Ovary (tissue), 9 donors: Measurements from ENCODE around the gene FGF12. TPM values are rescaled to one million over a fixed set of nuclear protein-coding genes. Genes with fewer than 3 reads are reported as not detected.

ENCODE experiments used
- DNase-seq, 5 donors: peaks; one replicate each; pipeline ENCODE4 v3.0.0-alpha.2; 2019 to 2020
- H3K27ac ChIP-seq, 2 donors: fragments of 200-600 bp; one replicate each; pipeline versions ENCODE4 v1.5.1 to v1.8.0; 2019 to 2022
- H3K27me3 ChIP-seq: fragments of 200-600 bp; one replicate; pipeline ENCODE4 v1.8.0; 2022
- H3K36me3 ChIP-seq: fragments of 200-600 bp; sonication (generic); one replicate; pipeline ENCODE4 v1.5.1; 2019
- H3K4me1 ChIP-seq: one replicate; pipeline ENCODE4 v1.8.1; 2013; ENCODE audit warnings: mild to moderate bottlenecking, moderate library complexity; ENCODE audit not compliant: insufficient read depth
- H3K4me3 ChIP-seq: fragments of 200-600 bp; sonication (generic); one replicate; pipeline ENCODE4 v1.5.1; 2017
- H3K9me3 ChIP-seq, 2 donors: fragments of 200-600 bp in 1 of 2; sonication (generic) in 1 of 2; one replicate each; pipeline versions ENCODE4 v1.5.1 to v1.8.1; 2013 to 2019; ENCODE audit warnings: mild to moderate bottlenecking in 1 of 2, moderate library complexity in 1 of 2
- EP300 ChIP-seq: sonication (generic); formaldehyde crosslinking; IDR thresholded peaks from one replicate; pipeline ENCODE4 v1.6.1; 2017; ENCODE audit warnings: antibody characterized with exemption
- POLR2A ChIP-seq: fragments of 450-650 bp; IDR thresholded peaks from one replicate; pipeline ENCODE4 v1.6.1; 2017; ENCODE audit warnings: antibody characterized with exemption, mild to moderate bottlenecking, moderate library complexity
- WGBS, 3 donors: extraction: QIAGEN DNeasy Blood & Tissue Kit in 1 of 3; methylation state at CpG; one replicate each; pipeline versions ENCODE4 v1.1.5 to v1.1.7; 2013 to 2017; 5-methylcytosine and 5-hydroxymethylcytosine counted together
- intact Hi-C, 4 donors: fragments of 100-400 bp; cut with DNase I; formaldehyde crosslinking; loops; one replicate each; pipeline versions ENCODE4 v1.11.0 to v1.15.1; 2022 to 2023
- polyA plus RNA-seq, 2 donors: library from polyadenylated mRNA; stranded (reverse); fragments of 200-250 nt in 1 of 2; fragments of 350-450 nt in 1 of 2; fragmentation: Illumina TruSeq in 1 of 2; extraction: RNeasy Lipid Tissue Mini Kit (QIAGEN cat#74804) in 1 of 2; gene quantifications; one replicate each; pipeline ENCODE4 v1.2.3, GENCODE V29; 2013 to 2014
- total RNA-seq, 7 donors: library from RNA; depleted of rRNA in 2 of 7; stranded (reverse); fragments of >200 nt in 2 of 7; fragmentation: NEBNext Ultra II Directional in 3 of 7; extraction: Animal tissue kit (Norgen Biotek cat#: 25700) in 3 of 7; gene quantifications; one replicate each; pipeline versions ENCODE4 v1.1.0 to v1.2.4, GENCODE V29; 2016 to 2023
- TF ChIP-seq, protein P1 (sequence below), 3 donors: fragments of 450-650 bp in 2 of 3; fragments of 200-600 bp in 1 of 3; IDR thresholded peaks; one replicate each; pipeline versions ENCODE4 v1.5.1 to v1.8.0; 2016 to 2022; ENCODE audit warnings: antibody characterized with exemption in 3 of 3, mild to moderate bottlenecking in 1 of 3
- donor health status: DM: no; HTN: no; CAD: no; lungs with moderate emphysema.
- donor health status: DM: no; HTN: no; CAD: no.
- donor health status: Bipolar disorder and iron deficiency.
- donor health status: DM: yes; HTN: yes; CAD: no.
- donor health status: DM: no; HTN: no; CAD: no.
- donor health status: DM: yes; HTN: yes; CAD: no.

Gene FGF12
- total and polyA plus RNA-seq, 9 donors: 0.24 to 4.0 (median 1.7) TPM

DNA sequence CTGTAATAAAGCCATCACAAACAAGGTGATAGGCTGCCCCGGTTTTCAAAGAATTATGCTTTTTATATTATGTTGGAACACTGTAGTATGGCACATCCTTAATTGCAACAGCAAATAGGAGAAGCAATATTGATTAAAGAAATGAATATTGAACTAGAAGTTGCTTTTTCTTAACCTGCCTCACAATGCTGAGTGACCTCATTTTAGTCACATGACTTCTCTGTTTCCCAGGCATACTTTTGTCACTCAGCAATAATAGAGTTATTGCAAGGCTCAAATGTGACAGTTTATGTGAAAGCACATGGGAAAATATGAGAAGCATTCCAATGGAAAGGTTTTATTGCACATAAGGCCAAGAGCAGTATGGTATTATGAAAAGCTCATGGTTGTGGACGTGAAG is 400.7 kb downstream of the FGF12 start:
- intact Hi-C loops: no loop called here
- Histone ChIP-seq H3K9me3 (no peaks in the 10 kb centered on the region), H3K27ac (no peak overlapping the region), H3K4me1 (no peaks in the 10 kb centered on the region), H3K4me3 (no peak overlapping the region), H3K27me3 (no peaks in the 10 kb centered on the region), H3K36me3 (no peaks in the 10 kb centered on the region)
- no peak for DNase-seq
- WGBS, 3 donors: 63 to 87% (median 83%) methylated on average over 2 of the region's 2 CpGs
- TF ChIP-seq EP300 (no peak), POLR2A (no peak)
- TF ChIP-seq, protein P1, sequence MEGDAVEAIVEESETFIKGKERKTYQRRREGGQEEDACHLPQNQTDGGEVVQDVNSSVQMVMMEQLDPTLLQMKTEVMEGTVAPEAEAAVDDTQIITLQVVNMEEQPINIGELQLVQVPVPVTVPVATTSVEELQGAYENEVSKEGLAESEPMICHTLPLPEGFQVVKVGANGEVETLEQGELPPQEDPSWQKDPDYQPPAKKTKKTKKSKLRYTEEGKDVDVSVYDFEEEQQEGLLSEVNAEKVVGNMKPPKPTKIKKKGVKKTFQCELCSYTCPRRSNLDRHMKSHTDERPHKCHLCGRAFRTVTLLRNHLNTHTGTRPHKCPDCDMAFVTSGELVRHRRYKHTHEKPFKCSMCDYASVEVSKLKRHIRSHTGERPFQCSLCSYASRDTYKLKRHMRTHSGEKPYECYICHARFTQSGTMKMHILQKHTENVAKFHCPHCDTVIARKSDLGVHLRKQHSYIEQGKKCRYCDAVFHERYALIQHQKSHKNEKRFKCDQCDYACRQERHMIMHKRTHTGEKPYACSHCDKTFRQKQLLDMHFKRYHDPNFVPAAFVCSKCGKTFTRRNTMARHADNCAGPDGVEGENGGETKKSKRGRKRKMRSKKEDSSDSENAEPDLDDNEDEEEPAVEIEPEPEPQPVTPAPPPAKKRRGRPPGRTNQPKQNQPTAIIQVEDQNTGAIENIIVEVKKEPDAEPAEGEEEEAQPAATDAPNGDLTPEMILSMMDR (IDR thresholded peaks at IDR 0.05): no peak

DNA sequence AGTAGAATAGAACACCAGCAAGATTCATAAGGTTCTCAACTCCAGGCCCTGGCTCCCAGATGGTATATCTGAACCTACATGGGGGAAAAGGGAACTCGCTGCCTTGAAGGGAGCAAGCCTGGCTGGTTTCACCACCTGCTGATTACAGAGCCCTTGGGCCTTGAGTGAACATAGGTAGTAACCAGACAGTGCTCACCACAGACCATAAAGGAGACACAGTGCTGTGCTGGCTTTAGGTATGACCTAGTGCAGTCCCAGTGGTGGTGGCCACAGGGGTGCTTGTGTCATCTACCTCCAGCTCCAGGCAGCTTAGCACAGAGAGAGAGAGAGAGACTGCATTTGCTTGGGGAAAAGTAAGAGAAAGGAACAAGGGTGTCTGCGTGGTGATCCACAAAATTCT is 409.8 kb downstream of the FGF12 start:
- no peaks in the 10 kb centered on the region for H3K27me3 ChIP-seq
- H3K4me1 ChIP-seq: no peaks in the 10 kb centered on the region
- TF ChIP-seq POLR2A (no peak), EP300 (no peak)
- TF ChIP-seq, protein P1 (IDR thresholded peaks at IDR 0.05): no peak
- DNase-seq: no peak
- intact Hi-C loops: no loop called here
- H3K36me3 ChIP-seq: no peaks in the 10 kb centered on the region
- H3K9me3 ChIP-seq: no peaks in the 10 kb centered on the region
- WGBS, 3 donors: 92 to 100% (median 94%) methylated on average over 2 of the region's 2 CpGs
- H3K4me3 ChIP-seq: no peak overlapping the region
- H3K27ac ChIP-seq: no peak overlapping the region

DNA sequence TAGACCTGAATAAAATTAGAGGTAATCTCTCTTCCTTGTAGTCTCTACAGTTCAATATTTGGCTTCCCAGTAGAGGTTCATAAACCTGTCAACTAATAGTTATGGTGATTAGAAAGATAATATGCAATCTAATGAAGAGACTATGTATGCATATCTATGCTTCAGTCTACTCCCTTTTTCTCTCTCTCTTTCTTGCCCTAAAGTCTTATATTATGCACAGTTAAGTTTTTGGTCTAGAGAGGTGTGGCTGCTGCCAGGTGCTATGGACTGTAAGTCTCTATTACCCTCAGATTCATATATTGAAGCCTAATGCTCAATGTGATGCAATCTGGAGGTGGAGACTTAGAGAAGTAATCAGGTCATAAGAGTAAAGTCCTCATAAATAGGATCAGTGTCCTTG is 413.7 kb downstream of the FGF12 start:
- H3K36me3 ChIP-seq: no peaks in the 10 kb centered on the region
- TF ChIP-seq EP300 (no peak), POLR2A (no peak)
- TF ChIP-seq, protein P1 (IDR thresholded peaks at IDR 0.05): no peak
- no peak for DNase-seq
- H3K27ac ChIP-seq: no peak overlapping the region
- H3K4me3 ChIP-seq: no peak overlapping the region
- H3K27me3 ChIP-seq: no peaks in the 10 kb centered on the region
- intact Hi-C loops: no loop called here
- H3K4me1 ChIP-seq: no peaks in the 10 kb centered on the region
- no peaks in the 10 kb centered on the region for H3K9me3 ChIP-seq

DNA sequence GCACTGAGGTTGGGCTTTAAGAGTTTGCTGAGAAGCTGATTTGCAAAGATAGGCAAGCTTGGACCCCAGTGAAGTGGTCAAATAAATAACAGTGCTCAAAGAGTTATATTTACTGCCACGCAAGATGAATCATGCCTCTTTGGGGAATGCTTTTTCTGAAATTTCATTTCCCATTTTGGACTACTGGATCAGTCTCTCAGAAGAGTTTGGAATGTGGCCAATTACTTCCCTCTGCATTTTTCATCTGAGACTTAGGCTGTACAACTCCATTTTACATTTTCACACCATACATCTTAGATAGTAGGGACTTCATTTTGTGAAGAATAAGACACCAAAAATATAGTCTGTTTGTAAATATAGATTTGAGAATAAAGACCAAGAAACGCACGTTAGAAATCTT is 419.7 kb downstream of the FGF12 start:
- intact Hi-C loops: no loop called here
- 78 to 89% (median 81%) methylated on average over 3 of the region's 3 CpGs for WGBS, 3 donors
- DNase-seq: no peak
- H3K9me3 ChIP-seq: no peaks in the 10 kb centered on the region
- H3K4me1 ChIP-seq: no peaks in the 10 kb centered on the region
- TF ChIP-seq, protein P1 (IDR thresholded peaks at IDR 0.05): no peak
- no peak for TF ChIP-seq POLR2A
- no peak for TF ChIP-seq EP300
- H3K4me3 ChIP-seq: no peak overlapping the region
- no peaks in the 10 kb centered on the region for H3K36me3 ChIP-seq
- no peak overlapping the region for H3K27ac ChIP-seq
- no peaks in the 10 kb centered on the region for H3K27me3 ChIP-seq

DNA sequence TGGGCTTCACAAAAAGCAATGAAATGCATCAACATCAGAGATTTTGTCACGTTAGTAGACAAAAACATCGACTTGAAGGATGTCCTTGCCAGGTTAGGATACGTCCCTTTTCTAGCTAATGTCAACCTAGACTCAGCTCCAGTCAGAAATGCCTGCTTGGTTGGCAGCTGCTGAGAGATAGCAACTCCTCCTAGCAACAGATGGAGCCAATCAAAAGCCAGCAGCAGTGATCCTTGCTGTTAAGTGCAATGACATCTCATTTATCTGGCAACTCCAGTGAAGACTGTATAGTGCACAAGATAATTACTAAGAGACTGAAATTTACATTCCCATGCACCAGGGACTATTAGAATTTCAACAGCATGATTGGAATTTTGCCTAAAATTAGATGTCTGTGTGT is 424.1 kb downstream of the FGF12 start:
- Histone ChIP-seq H3K4me3 (no peak overlapping the region), H3K4me1 (no peaks in the 10 kb centered on the region), H3K36me3 (no peaks in the 10 kb centered on the region), H3K27me3 (no peaks in the 10 kb centered on the region), H3K27ac (no peak overlapping the region), H3K9me3 (no peaks in the 10 kb centered on the region)
- intact Hi-C loops: no loop called here
- no peak for DNase-seq
- TF ChIP-seq POLR2A (no peak), EP300 (no peak)
- TF ChIP-seq, protein P1 (IDR thresholded peaks at IDR 0.05): no peak
- 63 to 73% (median 67%) methylated on average over 3 of the region's 3 CpGs for WGBS, 3 donors
